ENCODE results near the gene HIC2. TPM values are rescaled to one million over a fixed set of nuclear protein-coding genes. Genes with fewer than 3 reads are reported as not detected.
"Not testable (repeated sequence)": the region's sequence is repeated elsewhere in the genome, so short reads cannot be mapped to it uniquely, and the experiment has no call there.

HIC2 gene
- polyA plus RNA-seq, 12 donors: 3.2 to 11.3 (median 4.8) TPM; not detected in 1

GRCh38 chr22:21447694-21448402 lies 30.7 kb downstream of the HIC2 start:
- no peak for DNase-seq

GRCh38 chr22:21448627-21449416 lies 31.7 kb downstream of the HIC2 start:
- no peak for DNase-seq

- no peak for DNase-seq
These were observed 32.6 kb downstream of the HIC2 start for GRCh38 chr22:21449531-21450319.

DNA sequence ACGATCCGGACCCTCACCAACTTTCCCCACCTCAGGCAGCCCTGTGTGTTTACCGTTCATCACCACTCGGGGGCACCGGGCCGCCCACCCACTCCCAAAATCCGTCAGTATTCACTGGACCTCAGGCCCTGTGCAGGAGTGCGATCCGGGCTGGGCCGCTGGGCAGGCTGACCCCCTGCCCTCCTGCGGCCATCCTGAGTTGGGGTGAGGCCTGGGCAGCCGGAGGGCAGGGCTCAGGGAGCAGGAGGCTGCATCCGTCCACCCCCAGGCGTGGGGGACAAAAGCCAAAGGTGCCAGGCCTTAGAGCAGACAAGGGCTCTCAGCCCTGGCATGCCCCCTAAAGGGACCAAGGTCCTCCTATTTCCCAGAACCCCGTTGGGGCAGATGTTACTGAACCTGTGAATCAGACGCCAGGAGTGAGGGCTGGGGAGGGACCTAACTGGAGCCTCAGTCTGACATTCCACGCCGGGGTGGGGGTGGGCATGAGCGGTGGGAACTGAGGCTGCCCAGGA lies 33.2 kb downstream of the HIC2 start:
- no peak for DNase-seq

- no peak for DNase-seq
These were observed 33.7 kb downstream of the HIC2 start for GRCh38 chr22:21450858-21451353.

DNA sequence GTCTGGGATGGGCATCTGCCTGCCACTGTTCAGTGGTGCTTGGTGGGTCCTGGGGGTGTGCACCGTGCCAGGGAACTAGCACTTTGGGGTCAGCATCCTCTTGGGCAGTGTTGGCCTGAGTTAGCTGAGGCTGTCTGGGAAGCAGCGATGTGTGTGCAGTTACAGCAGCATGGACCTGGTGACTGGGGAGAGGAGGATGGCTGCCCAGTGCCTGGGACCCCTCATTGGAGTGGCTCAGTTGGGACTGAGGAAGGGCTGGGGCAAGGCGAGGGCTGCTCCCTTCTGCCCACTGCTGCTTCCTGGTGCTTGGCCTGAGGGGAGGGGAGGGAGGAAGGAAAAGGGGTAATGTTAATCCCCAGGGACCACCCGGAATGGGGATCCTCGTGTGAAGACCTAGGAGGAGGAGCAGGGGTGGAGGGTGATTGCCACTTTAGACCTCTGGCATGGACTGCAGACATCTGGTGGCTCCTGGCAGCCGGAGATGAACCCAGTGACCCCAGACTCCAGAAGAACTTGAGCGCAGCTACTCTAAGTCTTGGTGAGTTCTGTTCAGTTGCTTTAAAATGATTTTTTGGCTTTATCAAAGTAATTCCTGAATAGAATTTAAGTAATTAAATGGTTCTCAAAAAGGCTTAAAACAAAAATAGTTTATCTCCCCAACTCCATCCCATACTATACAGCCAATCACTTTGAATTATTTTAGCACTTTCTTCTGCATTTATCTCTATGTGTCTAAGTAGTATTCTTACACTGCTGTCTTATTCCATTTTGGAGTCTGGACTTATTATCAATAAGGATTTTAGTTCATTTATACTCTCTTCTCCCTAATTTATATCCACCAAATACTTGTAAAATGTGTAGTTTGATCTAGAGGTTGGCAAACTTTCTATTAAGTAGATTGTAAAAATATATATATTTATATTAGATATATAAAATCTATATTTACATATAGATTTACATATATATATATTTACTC lies 34.7 kb downstream of the HIC2 start:
- no peak for DNase-seq

GRCh38 chr22:21452666-21453065 lies 35.5 kb downstream of the HIC2 start:
- not testable (repeated sequence) for DNase-seq

DNA sequence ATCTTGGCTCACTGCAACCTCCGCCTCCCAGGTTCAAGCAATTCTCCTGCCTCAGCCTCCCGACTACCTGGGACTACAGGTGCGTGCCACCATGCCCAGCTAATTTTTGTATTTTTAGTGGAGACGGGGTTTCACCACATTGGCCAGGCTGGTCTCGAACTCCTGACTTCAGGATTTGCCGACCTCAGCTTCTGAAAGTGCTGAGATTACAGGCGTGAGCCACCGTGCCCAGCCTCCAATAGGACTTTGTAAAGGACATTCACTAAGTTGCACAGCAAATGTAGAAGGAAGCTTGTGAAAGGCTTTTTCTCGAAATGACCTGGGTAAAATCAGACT lies 37.8 kb downstream of the HIC2 start:
- DNase-seq: not testable (repeated sequence)

- no peak for DNase-seq
These were observed 38.3 kb downstream of the HIC2 start for GRCh38 chr22:21455334-21456089.

DNA sequence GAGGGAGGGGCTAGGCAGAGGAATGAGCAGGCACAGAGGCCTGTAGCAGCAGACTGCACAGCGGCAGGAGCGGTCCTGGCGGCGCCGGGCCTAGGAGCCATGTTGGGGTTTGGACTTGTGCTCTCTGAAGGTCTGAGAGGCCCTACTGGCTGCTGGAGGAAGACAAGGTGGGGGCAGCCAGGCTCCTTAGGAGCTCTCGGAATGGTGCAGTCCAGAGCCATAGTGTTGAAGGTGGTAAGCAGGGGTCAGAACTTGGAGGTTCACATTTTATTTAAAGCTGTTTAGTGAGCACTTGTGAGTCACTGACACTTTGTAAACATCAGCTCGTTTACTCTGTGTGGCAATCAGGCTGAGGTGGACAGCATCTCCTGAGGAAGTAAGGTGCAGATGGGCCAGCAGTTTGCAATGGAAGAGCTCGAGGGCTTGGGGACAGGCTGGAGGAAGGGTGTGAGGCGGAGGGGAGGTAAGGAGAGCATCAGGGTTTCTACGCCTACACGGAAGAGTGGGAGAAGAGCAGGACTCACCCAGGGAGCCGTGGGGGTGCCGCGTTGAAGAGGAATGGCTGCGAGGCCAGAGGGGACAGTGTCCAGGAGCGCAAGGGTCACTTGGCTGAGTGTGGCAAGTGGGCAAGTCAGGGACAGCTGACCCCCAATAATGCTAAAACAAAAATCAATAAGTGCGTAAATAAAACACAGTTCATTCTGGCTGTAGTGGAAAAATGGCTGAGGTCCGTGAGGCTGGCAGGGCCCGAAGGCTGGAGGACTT lies 40.0 kb downstream of the HIC2 start:
- DNase-seq: no peak

GRCh38 chr22:21462672-21463071 lies 45.5 kb downstream of the HIC2 start:
- not testable (repeated sequence) for DNase-seq

GRCh38 chr22:21467337-21468193 lies 50.4 kb downstream of the HIC2 start, which contains the start of gene TMEM191C:
TMEM191C (plus strand) TSS chr22:21467387; CDS start chr22:21467460, 73 bp downstream.
- DNase-seq: not testable (repeated sequence)

DNA sequence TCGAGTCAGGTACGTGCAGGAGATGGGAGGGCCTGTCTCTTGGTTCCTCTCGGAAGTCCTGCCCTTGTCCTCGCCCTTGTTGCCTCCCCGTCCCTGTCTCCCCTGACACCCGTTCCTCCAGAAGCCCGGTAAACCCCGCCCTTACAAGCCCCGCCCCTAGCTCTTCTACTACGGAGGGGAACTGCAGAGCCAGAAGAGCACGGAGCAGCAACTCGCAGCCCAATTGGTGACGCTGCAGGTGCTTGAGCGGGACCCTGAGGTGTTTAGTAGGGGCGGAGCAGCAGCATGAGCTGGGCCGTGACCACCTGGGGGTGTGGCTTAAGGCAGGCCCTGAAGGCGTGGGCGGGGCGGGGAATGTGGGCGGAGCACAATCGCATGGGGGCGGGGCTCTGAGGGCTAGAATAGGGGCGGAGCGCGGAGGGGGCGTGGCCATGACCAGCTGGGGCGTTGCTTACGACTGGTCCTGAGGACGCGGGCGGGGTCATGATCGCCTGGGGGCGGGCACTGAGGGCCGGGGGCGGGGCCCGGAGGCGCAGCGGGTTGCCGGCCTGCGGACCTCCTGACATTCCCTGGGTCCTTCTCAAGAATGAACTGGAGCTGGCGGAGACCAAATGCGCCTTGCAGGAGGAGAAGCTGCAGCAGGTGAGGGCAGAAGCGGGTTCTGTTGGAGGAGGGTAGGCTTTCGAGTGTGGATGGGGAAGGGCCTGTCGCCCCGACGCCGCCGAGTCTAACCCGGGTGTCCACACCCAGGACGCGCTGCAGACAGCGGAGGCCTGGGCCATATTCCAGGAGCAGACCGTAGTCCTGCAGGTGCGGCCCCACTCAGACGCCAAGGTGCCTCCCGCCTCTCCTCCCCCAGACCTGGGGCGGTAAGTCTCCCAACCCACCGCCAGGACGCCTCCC lies 51.3 kb downstream of the HIC2 start:
- peak; percentile 30 for DNase-seq

GRCh38 chr22:21469097-21469994 lies 52.2 kb downstream of the HIC2 start:
- not testable (repeated sequence) for DNase-seq

- DNase-seq: not testable (repeated sequence)
These were observed 55.8 kb downstream of the HIC2 start for GRCh38 chr22:21472984-21473383.

GRCh38 chr22:21473664-21474063 lies 56.5 kb downstream of the HIC2 start:
- not testable (repeated sequence) for DNase-seq
